HCT116 (cell line): ENCODE data around the gene CSK.

Experiments
- EZH2 ChIP-seq: fragments of 200-600 bp; sonication (generic); IDR thresholded peaks from 2 replicates; pipeline ENCODE4 v1.6.1; 2017; ENCODE audit warnings: antibody characterized with exemption, mixed run types
- POLR2AphosphoS5 ChIP-seq: IDR thresholded peaks from 2 replicates; pipeline ENCODE4 v1.6.1; 2011; ENCODE audit warnings: mild to moderate bottlenecking, low read depth, low read length, moderate library complexity
- SIN3A ChIP-seq: IDR thresholded peaks from 2 replicates; pipeline ENCODE4 v1.6.1; 2012; ENCODE audit warnings: low read depth
- YY1 ChIP-seq: IDR thresholded peaks from 2 replicates; pipeline ENCODE4 v1.6.1; 2011; ENCODE audit warnings: low read length, low read depth, moderate library complexity, mild to moderate bottlenecking; ENCODE audit not compliant: insufficient replicate concordance; ENCODE audit errors: extremely low read depth
- TF ChIP-seq, protein P1 (sequence below): IDR thresholded peaks from 2 replicates; pipeline ENCODE4 v1.6.1; 2012; ENCODE audit warnings: low read depth
- TF ChIP-seq, protein P2 (sequence below), 3 experiments: fragments of 200-600 bp in 1 of 3; sonication (generic) in 1 of 3; IDR thresholded peaks in 2 of 3; conservative IDR thresholded peaks in 1 of 3; 2 replicates each; pipeline ENCODE4 v1.5.1; 2012 to 2017; ENCODE audit warnings: low read depth in 2 of 3, low read length in 2 of 3, antibody characterized with exemption in 1 of 3, borderline replicate concordance in 1 of 3, control low read depth in 1 of 3, mild to moderate bottlenecking in 1 of 3, mixed read lengths in 1 of 3, mixed run types in 1 of 3, moderate library complexity in 1 of 3; ENCODE audit not compliant: insufficient read depth in 1 of 3

DNA sequence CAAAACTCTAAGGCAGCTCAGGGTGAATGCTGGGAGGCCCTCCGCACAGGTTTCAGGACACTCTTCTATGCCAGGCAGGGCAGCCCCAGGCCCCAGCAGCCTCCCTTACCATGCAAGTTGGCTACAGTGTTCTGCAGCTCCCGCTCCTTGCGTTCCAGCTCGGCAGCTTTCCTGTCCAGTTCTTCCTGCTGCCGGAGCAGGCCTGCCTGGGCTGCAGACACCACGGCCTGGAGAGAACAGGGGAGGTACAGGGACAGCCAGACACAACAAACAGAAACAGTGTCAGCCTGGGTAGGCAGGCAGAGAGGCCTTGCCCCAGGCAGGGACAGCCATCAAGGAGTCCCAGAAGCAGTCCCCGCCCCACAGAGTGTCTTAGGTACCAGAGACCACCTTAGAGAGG lies 70.1 kb downstream of the CSK start:
- TF ChIP-seq YY1 (no peak), SIN3A (no peak), EZH2 (no peak), POLR2AphosphoS5 (no peak)
- TF ChIP-seq, protein P1, sequence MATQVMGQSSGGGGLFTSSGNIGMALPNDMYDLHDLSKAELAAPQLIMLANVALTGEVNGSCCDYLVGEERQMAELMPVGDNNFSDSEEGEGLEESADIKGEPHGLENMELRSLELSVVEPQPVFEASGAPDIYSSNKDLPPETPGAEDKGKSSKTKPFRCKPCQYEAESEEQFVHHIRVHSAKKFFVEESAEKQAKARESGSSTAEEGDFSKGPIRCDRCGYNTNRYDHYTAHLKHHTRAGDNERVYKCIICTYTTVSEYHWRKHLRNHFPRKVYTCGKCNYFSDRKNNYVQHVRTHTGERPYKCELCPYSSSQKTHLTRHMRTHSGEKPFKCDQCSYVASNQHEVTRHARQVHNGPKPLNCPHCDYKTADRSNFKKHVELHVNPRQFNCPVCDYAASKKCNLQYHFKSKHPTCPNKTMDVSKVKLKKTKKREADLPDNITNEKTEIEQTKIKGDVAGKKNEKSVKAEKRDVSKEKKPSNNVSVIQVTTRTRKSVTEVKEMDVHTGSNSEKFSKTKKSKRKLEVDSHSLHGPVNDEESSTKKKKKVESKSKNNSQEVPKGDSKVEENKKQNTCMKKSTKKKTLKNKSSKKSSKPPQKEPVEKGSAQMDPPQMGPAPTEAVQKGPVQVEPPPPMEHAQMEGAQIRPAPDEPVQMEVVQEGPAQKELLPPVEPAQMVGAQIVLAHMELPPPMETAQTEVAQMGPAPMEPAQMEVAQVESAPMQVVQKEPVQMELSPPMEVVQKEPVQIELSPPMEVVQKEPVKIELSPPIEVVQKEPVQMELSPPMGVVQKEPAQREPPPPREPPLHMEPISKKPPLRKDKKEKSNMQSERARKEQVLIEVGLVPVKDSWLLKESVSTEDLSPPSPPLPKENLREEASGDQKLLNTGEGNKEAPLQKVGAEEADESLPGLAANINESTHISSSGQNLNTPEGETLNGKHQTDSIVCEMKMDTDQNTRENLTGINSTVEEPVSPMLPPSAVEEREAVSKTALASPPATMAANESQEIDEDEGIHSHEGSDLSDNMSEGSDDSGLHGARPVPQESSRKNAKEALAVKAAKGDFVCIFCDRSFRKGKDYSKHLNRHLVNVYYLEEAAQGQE: no peak
- TF ChIP-seq, protein P2, sequence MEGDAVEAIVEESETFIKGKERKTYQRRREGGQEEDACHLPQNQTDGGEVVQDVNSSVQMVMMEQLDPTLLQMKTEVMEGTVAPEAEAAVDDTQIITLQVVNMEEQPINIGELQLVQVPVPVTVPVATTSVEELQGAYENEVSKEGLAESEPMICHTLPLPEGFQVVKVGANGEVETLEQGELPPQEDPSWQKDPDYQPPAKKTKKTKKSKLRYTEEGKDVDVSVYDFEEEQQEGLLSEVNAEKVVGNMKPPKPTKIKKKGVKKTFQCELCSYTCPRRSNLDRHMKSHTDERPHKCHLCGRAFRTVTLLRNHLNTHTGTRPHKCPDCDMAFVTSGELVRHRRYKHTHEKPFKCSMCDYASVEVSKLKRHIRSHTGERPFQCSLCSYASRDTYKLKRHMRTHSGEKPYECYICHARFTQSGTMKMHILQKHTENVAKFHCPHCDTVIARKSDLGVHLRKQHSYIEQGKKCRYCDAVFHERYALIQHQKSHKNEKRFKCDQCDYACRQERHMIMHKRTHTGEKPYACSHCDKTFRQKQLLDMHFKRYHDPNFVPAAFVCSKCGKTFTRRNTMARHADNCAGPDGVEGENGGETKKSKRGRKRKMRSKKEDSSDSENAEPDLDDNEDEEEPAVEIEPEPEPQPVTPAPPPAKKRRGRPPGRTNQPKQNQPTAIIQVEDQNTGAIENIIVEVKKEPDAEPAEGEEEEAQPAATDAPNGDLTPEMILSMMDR (IDR thresholded peaks at IDR 0.05 in 2 of 3, conservative IDR thresholded peaks at IDR 0.05 in 1 of 3; ENCODE audit: borderline replicate concordance in 1 of 3, insufficient read depth in 1 of 3, low read depth in 2 of 3, low read length in 2 of 3): no peak
